ENCODE results near the gene PRMT1. TPM values are rescaled to one million over a fixed set of nuclear protein-coding genes. Genes with fewer than 3 reads are reported as not detected.

PRMT1 gene
- total and polyA plus RNA-seq, 2 of the 13 experiments (the other 11 are each of a cell fraction or from before 2014, with no cell fraction given), result 324 to 374 TPM

Small RNAs within 50 kb of the gene (microRNA-seq; reads per million reads assigned to microRNA genes)
- not detected for gene MIR5088

Small RNAs within 50 kb of the gene (small RNA-seq; reads per million reads assigned to genes)
- 0 reads per million in 3 experiments for gene MIR5088 (ENCODE audit: insufficient read depth in 2 of 3, insufficient read length in 3 of 3, low read depth in 2 of 3, low replicate concordance in 1 of 3)

Other genes with a start within 250 kb of the PRMT1 start
- gene SLC17A7, start 235.7 kb upstream of the PRMT1 start, total RNA-seq (2016; rRNA removed; fragmentation: Illumina TruSeq; extraction: Trizol), result not detected in 2 replicates
- 0.32 and 0.37 TPM in 2 replicates for gene SLC17A7, start 235.7 kb upstream of the PRMT1 start, polyA plus RNA-seq (2011; rRNA removed)
- gene PIH1D1, start 225.5 kb upstream of the PRMT1 start, total RNA-seq (2016; rRNA removed; fragmentation: Illumina TruSeq; extraction: Trizol), result 94.9 and 110 TPM in 2 replicates
- 126 and 137 TPM in 2 replicates for gene PIH1D1, start 225.5 kb upstream of the PRMT1 start, polyA plus RNA-seq (2011; rRNA removed)
- gene ALDH16A1, start 224.0 kb upstream of the PRMT1 start, total RNA-seq (2016; rRNA removed; fragmentation: Illumina TruSeq; extraction: Trizol), result 29.6 and 34.9 TPM in 2 replicates
- gene ALDH16A1, start 224.0 kb upstream of the PRMT1 start, polyA plus RNA-seq (2011; rRNA removed), result 8.4 and 9.2 TPM in 2 replicates
- 0.58 and 1.5 TPM in 2 replicates for gene FLT3LG, start 203.1 kb upstream of the PRMT1 start, total RNA-seq (2016; rRNA removed; fragmentation: Illumina TruSeq; extraction: Trizol)
- 2.6 and 3.0 TPM in 2 replicates for gene FLT3LG, start 203.1 kb upstream of the PRMT1 start, polyA plus RNA-seq (2011; rRNA removed)
- 2,601 and 3,137 TPM in 2 replicates for gene RPL13A, start 189.7 kb upstream of the PRMT1 start, total RNA-seq (2016; rRNA removed; fragmentation: Illumina TruSeq; extraction: Trizol)
- gene RPL13A, start 189.7 kb upstream of the PRMT1 start, polyA plus RNA-seq (2011; rRNA removed), result 3,407 and 3,954 TPM in 2 replicates
- 2,345 and 2,734 TPM in 2 replicates for gene RPS11, start 180.8 kb upstream of the PRMT1 start, total RNA-seq (2016; rRNA removed; fragmentation: Illumina TruSeq; extraction: Trizol)
- gene RPS11, start 180.8 kb upstream of the PRMT1 start, polyA plus RNA-seq (2011; rRNA removed), result 2,839 and 2,896 TPM in 2 replicates
- gene FCGRT, start 164.6 kb upstream of the PRMT1 start, total RNA-seq (2016; rRNA removed; fragmentation: Illumina TruSeq; extraction: Trizol), result 124 and 225 TPM in 2 replicates
- 121 and 149 TPM in 2 replicates for gene FCGRT, start 164.6 kb upstream of the PRMT1 start, polyA plus RNA-seq (2011; rRNA removed)
- gene RCN3, start 149.3 kb upstream of the PRMT1 start, total RNA-seq (2016; rRNA removed; fragmentation: Illumina TruSeq; extraction: Trizol), result 1.7 and 10.1 TPM in 2 replicates
- gene RCN3, start 149.3 kb upstream of the PRMT1 start, polyA plus RNA-seq (2011; rRNA removed), result 3.0 and 3.3 TPM in 2 replicates
- gene NOSIP, start 96.7 kb upstream of the PRMT1 start, total RNA-seq (2016; rRNA removed; fragmentation: Illumina TruSeq; extraction: Trizol), result 78.0 and 81.4 TPM in 2 replicates
- gene NOSIP, start 96.7 kb upstream of the PRMT1 start, polyA plus RNA-seq (2011; rRNA removed), result 54.3 and 58.4 TPM in 2 replicates
- gene PRRG2, start 96.0 kb upstream of the PRMT1 start, total RNA-seq (2016; rRNA removed; fragmentation: Illumina TruSeq; extraction: Trizol), result 0.51 and 0.82 TPM in 2 replicates
- gene PRRG2, start 96.0 kb upstream of the PRMT1 start, polyA plus RNA-seq (2011; rRNA removed), result 0.64 and 0.66 TPM in 2 replicates
- 1.5 and 1.6 TPM in 2 replicates for gene PRR12, start 86.1 kb upstream of the PRMT1 start, total RNA-seq (2016; rRNA removed; fragmentation: Illumina TruSeq; extraction: Trizol)
- gene PRR12, start 86.1 kb upstream of the PRMT1 start, polyA plus RNA-seq (2011; rRNA removed), result 0.62 and 0.74 TPM in 2 replicates
- gene RRAS, start 37.1 kb upstream of the PRMT1 start, total RNA-seq (2016; rRNA removed; fragmentation: Illumina TruSeq; extraction: Trizol), result 0.79 and 1.5 TPM in 2 replicates
- gene RRAS, start 37.1 kb upstream of the PRMT1 start, polyA plus RNA-seq (2011; rRNA removed), result 12.0 and 13.5 TPM in 2 replicates
- 4.8 and 6.1 TPM in 2 replicates for gene SCAF1, start 35.1 kb upstream of the PRMT1 start, total RNA-seq (2016; rRNA removed; fragmentation: Illumina TruSeq; extraction: Trizol)
- gene SCAF1, start 35.1 kb upstream of the PRMT1 start, polyA plus RNA-seq (2011; rRNA removed), result 3.3 and 4.3 TPM in 2 replicates
- 61.0 and 65.5 TPM in 2 replicates for gene IRF3, start 11.4 kb upstream of the PRMT1 start, total RNA-seq (2016; rRNA removed; fragmentation: Illumina TruSeq; extraction: Trizol)
- gene IRF3, start 11.4 kb upstream of the PRMT1 start, polyA plus RNA-seq (2011; rRNA removed), result 61.9 and 66.2 TPM in 2 replicates
- gene BCL2L12, start 11.3 kb upstream of the PRMT1 start, total RNA-seq (2016; rRNA removed; fragmentation: Illumina TruSeq; extraction: Trizol), result 32.6 and 40.8 TPM in 2 replicates
- 25.9 and 26.8 TPM in 2 replicates for gene BCL2L12, start 11.3 kb upstream of the PRMT1 start, polyA plus RNA-seq (2011; rRNA removed)
- gene ADM5, start 12.3 kb downstream of the PRMT1 start, total RNA-seq (2016; rRNA removed; fragmentation: Illumina TruSeq; extraction: Trizol), result 1.1 and 2.7 TPM in 2 replicates
- gene ADM5, start 12.3 kb downstream of the PRMT1 start, polyA plus RNA-seq (2011; rRNA removed), result 4.1 and 4.7 TPM in 2 replicates
- not detected in 2 replicates for gene CPT1C, start 13.8 kb downstream of the PRMT1 start, total RNA-seq (2016; rRNA removed; fragmentation: Illumina TruSeq; extraction: Trizol)
- 0.07 and 0.18 TPM in 2 replicates for gene CPT1C, start 13.8 kb downstream of the PRMT1 start, polyA plus RNA-seq (2011; rRNA removed)
- gene TSKS, start 86.0 kb downstream of the PRMT1 start, total RNA-seq (2016; rRNA removed; fragmentation: Illumina TruSeq; extraction: Trizol), result not detected in 2 replicates
- gene TSKS, start 86.0 kb downstream of the PRMT1 start, polyA plus RNA-seq (2011; rRNA removed), result 0.03 and 0.21 TPM in 2 replicates
- gene AP2A1, start 89.7 kb downstream of the PRMT1 start, total RNA-seq (2016; rRNA removed; fragmentation: Illumina TruSeq; extraction: Trizol), result 21.8 and 22.7 TPM in 2 replicates
- gene AP2A1, start 89.7 kb downstream of the PRMT1 start, polyA plus RNA-seq (2011; rRNA removed), result 39.7 and 49.9 TPM in 2 replicates
- not detected in 2 replicates for gene FUZ, start 136.0 kb downstream of the PRMT1 start, total RNA-seq (2016; rRNA removed; fragmentation: Illumina TruSeq; extraction: Trizol)
- 0.07 and 0.08 TPM in 2 replicates for gene FUZ, start 136.0 kb downstream of the PRMT1 start, polyA plus RNA-seq (2011; rRNA removed)
- 11.1 and 11.3 TPM in 2 replicates for gene MED25, start 141.0 kb downstream of the PRMT1 start, total RNA-seq (2016; rRNA removed; fragmentation: Illumina TruSeq; extraction: Trizol)
- gene MED25, start 141.0 kb downstream of the PRMT1 start, polyA plus RNA-seq (2011; rRNA removed), result 13.3 and 15.1 TPM in 2 replicates
- gene PTOV1, start 173.9 kb downstream of the PRMT1 start, total RNA-seq (2016; rRNA removed; fragmentation: Illumina TruSeq; extraction: Trizol), result 59.4 and 68.5 TPM in 2 replicates
- gene PTOV1, start 173.9 kb downstream of the PRMT1 start, polyA plus RNA-seq (2011; rRNA removed), result 63.5 and 77.7 TPM in 2 replicates
- gene PNKP, start 190.3 kb downstream of the PRMT1 start, total RNA-seq (2016; rRNA removed; fragmentation: Illumina TruSeq; extraction: Trizol), result 12.5 and 27.1 TPM in 2 replicates
- gene PNKP, start 190.3 kb downstream of the PRMT1 start, polyA plus RNA-seq (2011; rRNA removed), result 12.7 and 17.0 TPM in 2 replicates
- 10.9 and 13.5 TPM in 2 replicates for gene AKT1S1, start 200.1 kb downstream of the PRMT1 start, total RNA-seq (2016; rRNA removed; fragmentation: Illumina TruSeq; extraction: Trizol)
- gene AKT1S1, start 200.1 kb downstream of the PRMT1 start, polyA plus RNA-seq (2011; rRNA removed), result 27.8 and 30.0 TPM in 2 replicates
- 3.6 and 9.7 TPM in 2 replicates for gene TBC1D17, start 200.4 kb downstream of the PRMT1 start, total RNA-seq (2016; rRNA removed; fragmentation: Illumina TruSeq; extraction: Trizol)
- gene TBC1D17, start 200.4 kb downstream of the PRMT1 start, polyA plus RNA-seq (2011; rRNA removed), result 16.9 and 21.6 TPM in 2 replicates
- gene IL4I1, start 219.6 kb downstream of the PRMT1 start, total RNA-seq (2016; rRNA removed; fragmentation: Illumina TruSeq; extraction: Trizol), result not detected in 2 replicates
- gene IL4I1, start 219.6 kb downstream of the PRMT1 start, polyA plus RNA-seq (2011; rRNA removed), result not detected in 2 replicates

Measured in HepG2 (cell line).